Stimulated activated CD4-positive, alpha-beta T cell treated with anti-CD3 and anti-CD28 coated beads, Interleukin-2, amount 100 ng/mL, for 24 hours (primary cell): ENCODE results near the gene RALGAPA2.
A peak's percentile ranks its signal among the peaks of the same experiment; 100 is the strongest.

Experiments
- DNase-seq, 2 donors: peaks; one replicate each; pipeline ENCODE4 v3.0.0-alpha.2; 2020

The RALGAPA2 gene

DNA sequence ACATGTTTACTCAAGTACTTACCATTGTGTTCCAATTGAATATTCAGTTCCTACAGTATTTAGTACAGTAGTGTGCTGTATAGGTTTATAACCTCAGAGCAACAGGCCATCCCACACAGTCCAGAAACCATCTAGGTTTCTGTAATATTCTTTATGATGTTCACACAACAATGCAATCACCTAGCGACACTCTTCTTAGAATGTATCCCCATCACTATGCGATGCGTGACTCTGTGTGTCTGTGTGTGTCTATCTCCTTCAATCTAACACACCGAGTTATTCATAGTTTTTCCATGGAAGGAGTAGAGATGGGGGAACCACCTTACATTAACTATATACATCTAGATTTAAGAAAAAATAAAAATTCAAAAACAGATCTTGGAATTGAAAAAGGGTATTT lies 182.8 kb downstream of the RALGAPA2 start:
- DNase-seq: no peak

DNA sequence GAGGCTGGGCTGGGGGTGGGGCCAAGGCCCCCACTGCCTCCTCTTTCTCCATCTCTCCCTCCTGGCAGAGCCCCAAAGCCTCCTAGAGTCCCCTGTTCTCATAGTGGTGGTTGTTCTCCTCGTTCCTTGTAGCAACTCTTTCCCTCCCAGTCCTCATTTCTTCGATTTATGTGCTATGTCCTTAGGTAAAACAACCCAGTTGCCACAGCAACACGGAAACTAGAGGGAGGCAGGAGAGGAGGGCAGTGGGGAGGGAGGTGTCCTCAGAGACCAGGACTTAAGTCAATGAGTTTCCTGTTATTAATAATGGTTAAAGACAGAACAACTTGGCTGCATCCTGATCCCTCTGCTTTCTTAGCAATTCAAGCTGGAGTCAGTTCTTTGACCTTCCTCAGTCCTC lies 183.6 kb downstream of the RALGAPA2 start:
- DNase-seq: no peak

DNA sequence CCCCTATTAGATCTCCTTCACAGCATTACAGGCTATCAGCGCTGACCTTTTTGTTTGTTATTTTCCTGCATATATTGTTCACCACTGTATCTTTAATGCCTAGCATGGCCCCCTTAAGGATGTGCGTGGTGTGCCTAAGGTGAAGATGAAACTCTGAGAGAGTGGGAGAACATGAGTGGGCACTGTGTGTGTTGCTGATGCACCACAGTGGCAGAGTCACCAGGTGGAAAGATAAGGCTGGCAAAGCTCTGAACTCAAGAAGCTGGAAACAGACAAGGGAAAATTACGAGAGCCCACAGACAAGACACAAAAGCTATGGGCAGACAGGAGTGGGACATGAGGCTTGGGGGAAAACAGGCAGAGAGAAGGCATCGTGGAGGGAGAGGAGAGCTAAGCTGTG lies 184.8 kb downstream of the RALGAPA2 start:
- DNase-seq: no peak

DNA sequence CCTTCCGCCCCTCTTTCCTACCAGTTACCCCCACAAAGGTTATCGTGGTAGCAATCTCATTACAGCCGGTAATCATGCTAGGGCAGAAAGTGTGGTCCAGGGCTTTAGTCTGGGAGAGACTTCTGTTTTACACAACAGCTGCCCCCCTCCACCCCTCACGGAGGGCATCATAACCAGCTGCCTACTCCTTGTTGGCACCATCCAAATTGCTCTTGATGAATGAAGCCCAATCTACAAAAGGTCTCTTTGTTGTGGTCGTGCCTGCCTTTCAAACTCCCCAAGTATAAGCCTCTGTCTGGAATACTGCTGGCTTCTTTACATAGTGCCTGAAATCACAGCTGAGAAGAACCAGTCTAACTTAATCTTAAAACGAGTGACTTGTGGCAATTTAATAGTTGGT lies 186.7 kb downstream of the RALGAPA2 start:
- no peak for DNase-seq

DNA sequence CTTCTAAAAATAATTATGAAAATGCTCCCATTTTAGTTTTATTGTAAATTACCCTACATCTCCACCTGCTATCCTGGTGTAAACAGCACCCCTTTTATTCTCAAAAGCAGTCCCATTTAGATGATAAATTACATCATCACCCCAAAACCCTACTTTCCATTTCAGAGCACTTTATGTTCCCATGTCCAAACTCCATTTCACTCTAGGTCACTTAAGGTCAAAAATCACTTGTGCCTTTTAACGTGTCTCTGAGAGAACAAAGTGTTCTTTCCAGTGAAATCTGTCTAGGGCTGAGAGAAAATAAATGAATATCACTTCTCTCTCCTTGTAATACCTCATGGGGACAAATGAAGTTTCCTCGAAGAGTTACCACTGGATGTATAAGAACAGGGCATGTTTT lies 187.2 kb downstream of the RALGAPA2 start:
- no peak for DNase-seq

DNA sequence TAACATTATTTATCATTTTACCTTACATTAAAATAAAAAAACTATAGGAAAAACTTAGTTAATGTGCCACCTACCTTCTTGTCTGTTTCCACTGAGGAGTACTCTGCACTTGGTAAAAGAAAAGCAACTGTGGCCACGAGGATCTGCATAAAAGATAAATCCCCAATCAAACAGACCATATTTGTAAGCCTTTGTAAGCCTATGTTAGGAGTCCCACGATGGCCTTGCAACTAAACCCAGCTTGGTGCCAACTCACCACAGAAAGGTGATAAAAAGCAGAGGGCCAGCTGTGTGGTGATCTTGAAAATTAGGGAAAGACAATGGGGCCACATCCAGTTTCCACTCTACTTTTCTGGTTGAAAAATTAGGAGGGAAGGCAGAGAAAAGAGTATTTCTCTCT lies 187.7 kb downstream of the RALGAPA2 start:
- DNase-seq: no peak

DNA sequence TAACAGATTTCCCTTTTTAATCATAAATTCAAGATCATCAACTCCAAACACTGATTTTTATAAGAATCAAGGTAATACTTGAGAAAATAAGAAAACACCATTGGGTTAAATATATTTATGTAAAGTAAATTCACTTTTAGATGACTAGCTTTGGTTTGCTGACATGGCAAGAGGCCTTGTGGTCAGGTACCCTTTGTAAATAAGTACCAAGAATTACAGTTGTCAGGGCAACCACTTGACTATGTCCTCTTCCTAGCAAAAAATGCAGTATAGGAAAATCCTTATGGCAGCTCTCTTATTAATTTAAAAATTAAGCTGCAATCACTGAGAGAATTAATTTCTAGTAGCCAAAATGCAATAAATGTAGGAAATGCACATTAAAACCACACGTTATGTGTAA lies 190.7 kb downstream of the RALGAPA2 start:
- no peak for DNase-seq

DNA sequence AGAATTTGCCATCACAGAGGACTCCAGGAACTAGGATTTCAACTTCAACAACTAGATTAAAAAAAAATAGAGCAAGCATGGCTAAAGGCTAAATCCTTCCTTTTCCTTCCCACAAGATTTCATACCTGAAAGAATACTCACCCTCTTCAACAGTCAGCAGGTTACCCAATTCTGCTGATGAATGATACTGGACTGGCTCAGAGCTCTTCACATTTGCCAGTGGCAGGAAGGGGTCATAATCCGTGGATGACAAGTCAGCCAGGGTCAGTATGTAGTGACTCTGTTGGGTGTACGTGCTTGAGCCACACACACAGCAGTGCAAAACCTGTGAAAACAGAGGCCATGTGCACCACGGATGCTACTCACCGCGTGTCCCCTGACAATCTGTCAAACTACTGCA lies 191.7 kb downstream of the RALGAPA2 start:
- DNase-seq: no peak

DNA sequence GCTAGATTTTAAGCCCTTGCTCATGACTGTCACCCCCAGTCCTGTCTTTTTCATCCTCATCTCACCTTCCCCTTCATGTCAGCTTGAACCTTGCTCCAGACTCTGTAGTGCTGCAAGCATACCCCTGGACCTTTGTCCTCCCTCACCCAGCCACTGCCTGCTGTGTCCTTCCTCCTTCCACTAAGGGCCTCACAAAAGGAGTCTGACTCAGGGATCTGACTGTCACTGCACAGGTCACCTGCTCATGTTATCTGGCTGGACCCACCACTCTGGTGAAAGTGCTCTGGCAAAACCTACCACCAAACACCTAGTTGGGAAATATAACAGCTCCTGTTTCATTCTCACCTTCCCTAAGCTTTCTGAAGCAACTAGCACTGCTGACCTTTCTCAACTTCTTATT lies 193.2 kb downstream of the RALGAPA2 start:
- no peak for DNase-seq

DNA sequence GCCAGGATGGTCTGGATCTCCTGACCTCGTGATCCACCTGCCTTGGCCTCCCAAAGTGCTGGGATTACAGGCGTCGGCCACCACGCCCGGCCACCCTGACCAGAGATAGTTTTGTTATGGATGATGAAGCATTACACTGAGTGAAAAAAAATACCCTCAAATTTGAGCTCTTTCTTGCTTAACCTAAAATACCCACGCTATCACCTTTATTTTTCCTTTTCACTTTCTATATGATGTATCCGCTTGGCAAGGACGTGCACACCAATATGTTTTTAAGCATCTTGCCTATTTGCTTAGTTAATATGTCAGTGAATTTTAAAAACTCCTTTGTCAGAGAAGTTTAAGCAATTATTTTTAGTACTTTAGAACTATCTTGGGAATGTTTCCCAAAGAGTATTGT lies 194.2 kb downstream of the RALGAPA2 start:
- no peak for DNase-seq

DNA sequence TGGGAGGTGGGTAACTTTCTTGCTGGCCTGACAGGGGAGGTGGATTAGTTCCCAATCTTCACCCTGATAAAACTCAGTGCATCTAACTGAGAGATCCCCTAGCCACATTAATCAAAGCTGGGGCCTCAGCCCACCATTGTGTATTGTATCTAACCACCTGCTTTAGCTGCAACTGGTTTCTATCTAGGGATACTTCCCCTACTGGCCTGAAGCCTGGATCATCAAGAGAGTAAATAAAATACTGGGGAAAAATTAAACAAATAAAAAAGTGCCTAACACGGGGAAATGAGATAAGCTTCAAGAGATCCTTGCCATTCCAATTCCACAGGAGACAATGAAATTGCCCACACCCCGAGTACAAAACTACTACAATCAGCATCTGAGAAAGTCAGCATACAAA lies 195.1 kb downstream of the RALGAPA2 start:
- no peak for DNase-seq

DNA sequence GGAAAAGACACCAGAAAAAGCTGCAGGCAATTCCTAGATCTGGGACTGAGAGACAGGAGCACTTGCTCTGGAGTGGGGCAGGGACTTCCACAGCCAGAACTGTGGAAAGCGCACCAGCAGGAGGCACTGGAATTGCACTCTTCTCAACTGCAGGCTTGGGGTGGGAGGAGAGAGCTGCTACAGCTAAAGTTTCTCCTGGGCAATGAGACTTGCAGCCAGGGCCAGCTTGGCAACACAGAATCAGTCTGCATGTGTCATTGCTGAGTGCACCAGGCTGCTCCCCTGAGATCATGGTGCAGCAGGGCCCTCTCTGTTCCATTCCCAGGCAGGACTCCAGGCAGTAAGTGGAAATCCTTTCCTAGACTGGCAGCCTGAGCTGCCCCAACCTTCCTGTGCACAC lies 198.7 kb downstream of the RALGAPA2 start:
- DNase-seq: no peak

DNA sequence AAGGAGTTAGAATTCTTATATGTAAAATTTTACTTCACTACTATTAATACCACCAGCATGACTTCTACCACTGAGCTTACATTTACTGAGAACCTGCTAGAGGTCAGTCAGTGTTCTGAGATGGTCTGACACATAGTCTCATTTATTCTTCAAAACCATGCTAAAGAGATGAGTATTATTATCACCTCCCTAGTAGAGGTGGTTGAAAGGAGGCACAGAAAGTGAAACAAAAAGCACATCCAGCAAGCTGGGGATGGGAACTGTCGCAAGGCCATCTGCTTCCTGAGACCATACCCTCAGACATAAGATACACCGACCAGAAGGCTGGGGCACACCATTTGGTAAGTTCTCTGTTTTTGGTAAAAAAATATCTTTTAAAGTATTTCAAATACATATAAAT lies 206.9 kb downstream of the RALGAPA2 start:
- DNase-seq: no peak

DNA sequence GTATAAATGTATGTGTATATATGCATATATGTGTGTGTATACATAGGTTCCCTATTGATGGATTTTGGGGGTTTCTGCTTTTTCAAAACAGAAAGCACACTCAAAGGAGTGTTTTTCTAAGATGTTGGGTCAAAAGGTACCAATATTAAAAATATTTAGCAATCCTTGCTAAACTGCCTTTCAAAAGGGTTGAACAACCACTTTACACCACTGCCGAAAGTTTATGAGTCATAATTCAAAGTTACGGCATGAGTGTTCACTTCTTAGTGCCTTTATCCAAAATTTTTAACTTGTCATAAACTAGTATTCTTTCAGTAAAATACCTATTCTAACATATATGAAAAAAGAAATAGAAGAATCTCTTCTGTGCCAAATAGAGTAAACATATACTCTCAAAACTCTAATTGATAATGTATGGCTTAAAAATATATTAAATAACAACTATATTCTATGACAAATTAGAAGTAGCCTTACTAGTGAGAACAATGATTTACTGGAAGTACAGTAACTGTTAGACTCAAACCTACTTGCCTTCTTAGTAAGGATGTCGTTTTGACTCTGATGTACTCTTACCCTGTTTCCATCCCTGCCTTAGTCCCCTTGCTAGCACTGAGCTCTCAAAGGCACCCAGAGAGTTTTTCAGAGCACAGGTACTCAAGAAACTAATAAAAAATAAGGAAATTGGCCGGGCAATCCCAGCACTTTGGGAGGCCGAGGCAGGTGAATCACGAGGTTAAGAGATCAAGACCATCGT lies 208.5 kb downstream of the RALGAPA2 start:
- DNase-seq: no peak

DNA sequence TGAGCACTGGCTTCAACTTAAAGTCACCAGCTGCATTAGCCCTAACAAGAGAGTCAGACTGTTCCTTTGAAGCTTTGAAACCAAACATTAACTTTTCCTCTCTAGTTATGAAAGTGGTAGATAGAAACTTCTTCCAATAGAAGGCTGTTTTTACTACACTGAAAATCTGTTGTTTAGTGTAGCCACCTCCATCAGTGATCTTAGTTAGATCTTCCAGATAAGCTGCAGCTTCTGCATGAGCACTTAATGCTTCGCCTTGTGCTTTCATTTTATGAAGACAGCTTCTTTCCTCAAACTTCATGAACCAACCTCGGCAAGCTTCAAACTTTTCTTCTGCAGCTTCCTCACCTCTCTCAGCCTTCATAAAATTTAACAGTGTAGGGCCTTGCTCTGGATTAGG lies 211.3 kb downstream of the RALGAPA2 start:
- no peak for DNase-seq

DNA sequence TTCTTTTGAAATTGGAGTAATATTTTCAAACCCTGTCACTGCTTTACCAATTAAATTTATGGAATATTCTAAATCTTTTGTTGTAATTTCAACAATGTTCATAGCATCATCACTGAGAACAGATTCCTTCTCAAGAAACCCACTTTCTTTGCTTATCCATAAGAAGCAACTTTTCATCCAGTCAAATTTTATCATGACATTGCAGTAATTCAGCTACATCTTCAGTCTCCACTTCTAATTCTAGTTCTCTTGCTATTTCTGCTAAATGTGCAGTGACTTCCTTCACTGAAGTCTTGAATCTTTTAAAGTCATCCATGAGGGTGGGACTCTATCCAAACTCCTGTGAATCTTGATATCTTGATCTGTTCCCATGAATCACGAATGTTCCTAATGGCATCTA lies 212.1 kb downstream of the RALGAPA2 start:
- no peak for DNase-seq

DNA sequence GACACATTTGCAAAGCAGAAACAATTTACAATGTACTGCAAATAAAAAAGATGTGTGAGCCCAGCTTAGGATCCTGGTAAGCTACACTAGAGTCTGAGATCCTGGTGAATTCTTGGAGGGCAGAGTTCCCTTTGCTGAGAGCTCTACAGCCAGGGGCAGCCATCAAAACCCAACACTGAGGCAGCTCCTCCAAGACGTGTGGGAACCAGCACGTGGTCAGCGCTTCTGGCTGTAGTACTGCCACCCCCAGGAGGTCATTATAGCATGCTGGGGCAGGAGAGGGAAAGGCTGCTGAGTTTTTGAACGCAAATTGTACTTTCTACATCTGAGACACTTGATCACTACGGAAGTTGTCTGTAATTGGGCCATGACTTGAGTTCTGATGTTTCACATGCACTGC lies 213.0 kb downstream of the RALGAPA2 start:
- no peak for DNase-seq

DNA sequence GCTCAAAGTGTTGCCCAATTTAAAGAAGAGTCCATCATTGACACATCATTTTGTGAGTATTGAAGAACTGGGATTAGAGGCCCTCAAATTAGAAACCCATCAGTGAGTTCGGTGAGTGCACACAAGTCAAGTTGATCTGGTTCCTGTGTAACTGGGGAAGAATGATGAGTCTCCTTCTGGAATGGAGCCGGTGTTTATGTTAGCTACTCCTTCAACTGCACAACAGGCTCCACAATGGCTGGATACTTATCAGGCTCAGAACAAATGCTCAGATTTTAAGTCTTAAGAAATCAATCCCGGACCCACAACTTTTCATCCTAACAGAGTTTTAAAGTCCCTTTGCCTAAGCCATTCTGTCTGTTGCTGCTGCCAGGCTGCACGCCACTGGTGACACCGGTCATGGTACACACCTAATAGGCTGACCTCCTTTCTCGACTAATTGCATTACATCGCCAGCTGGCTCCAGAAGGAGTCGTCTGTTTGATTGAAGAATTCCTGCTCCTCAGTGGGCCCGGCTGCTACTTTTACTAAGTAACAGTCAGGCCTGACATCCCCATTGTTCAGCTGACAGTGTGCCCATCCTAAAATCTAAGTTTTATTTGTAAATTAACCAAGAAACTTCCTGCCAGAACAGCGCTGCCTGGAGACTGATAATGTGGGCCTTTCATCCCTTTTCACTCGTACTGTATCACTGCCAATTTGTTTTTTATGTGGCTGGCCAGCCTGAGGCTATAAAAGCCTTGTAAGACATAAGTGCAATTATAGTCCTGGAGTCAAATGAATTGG lies 214.2 kb downstream of the RALGAPA2 start:
- no peak for DNase-seq

DNA sequence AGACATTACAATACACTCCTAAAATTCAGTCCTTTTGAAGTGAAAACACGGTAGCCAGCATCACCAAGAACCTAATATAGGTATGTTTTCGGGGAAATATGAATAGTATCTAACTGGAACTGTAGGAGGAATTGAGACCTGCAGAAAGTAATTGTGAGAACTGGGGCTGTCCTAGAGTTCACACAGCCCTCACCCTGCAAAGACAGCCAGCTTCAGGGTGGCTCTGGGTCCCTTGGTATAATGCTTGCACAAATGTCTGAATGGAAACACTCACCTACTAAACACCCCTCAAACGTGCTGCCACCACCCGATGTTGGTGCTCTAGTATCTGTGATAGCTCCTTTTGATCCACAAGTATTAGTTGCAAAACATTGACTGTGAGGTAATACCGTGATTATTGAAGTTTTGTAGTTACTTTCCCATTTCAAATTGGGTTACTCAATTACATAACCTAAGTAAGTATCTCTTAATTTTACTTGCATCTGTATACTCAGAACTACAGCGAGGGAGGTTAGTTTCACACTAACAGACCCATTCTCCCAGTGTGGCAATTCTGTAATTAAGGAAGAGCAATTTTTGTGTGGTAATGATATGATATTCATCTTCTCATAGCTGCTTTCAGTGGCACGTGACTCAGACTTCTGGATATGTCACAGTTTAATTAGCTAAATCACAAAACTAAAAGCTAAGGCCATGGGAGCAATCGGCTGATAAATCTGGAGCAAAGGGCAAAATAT lies 215.0 kb downstream of the RALGAPA2 start:
- DNase-seq: peak in 1 of 2 donors; percentile 26

DNA sequence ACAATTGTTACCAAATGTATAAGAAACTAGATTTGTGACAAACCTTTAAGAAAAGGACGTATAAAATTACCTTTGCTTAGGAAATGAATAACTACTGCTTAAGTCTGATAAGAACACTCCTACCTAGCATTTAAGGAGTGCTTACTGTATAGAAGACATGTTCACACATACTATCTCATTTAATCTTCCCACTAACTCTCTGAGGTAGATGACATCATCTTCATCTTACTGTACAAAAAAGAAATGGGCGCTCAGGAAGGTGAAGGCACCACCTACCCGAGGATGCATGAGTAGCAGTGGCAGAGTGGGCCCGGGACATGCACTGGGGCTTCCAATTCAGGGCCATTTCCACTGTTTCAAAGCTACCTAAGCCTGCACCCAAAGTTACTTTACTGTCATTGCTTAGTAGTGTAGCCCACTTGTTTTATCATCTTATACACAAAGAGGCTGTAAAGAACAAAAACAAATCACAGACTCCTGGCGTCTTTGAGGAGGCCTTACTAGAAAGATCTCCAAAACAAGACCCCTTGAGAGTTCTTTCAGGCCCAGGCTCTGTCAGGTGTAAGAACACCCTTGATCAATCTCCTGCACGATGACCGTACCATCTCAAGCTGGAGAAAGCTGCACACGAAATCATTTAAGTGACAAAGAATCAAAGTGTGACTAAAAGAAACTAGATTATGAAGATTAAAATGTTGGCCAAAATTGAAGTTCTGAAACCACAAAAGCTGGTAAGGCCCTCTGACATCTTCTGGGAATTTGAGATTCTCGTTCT lies 216.5 kb downstream of the RALGAPA2 start:
- no peak for DNase-seq

DNA sequence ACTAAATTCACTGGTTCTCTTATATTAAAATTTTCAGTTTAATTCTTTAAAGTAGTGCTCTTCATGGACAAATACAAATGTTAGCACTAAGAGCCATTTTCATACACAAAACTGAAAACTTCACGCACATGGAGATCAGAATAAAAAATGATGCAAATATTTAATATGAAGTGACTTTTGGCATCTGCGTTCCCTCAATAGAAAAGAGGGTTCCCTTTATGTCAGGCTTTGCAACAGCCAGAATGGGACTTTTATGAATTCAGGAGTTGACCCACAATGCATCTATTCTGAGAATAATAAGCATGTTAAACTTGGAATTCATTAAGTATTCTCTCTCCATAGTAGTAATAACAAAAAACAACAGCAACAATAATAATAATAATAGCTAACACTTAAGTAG lies 218.7 kb downstream of the RALGAPA2 start:
- no peak for DNase-seq

DNA sequence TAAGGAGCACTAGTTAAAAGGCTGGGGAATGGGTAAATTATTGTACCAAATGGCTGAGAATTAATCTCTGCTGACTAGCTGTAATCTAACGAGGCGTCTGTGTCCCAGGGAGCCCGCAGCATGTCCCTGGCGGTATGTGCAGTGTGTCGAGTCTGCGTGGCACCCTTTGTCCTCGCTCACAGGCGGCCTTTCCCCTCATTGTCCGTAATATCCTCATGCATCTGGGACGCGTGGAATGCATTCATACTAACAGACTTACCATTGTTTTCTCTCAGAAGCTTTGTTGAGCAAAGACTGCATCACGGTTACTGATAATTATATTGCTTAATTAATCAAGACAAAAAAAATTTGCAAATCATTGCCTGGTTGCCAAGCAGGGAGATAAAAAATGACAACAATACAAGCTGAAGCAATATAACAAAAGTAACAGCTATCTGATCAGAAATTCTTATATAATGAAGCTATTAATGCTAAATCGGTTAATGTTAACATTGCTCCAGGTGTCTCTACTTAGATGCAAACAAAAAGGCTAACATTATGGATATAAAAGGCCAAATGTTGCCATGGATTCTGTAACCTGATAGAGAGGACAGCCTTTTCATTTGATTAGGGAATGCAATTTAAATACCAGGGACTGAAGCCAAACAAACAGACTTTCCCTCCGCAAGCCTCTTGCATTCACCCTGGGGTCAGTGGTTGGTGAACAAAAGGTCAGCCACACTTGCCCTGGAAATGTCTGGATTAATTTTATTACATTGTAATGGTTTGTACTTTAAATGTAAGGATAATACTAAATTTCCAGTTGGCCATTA lies 219.7 kb downstream of the RALGAPA2 start:
- DNase-seq: no peak
